Osteocyte (in vitro differentiated cells): ENCODE measurements around the gene LYZL2. TPM values are rescaled to one million over a fixed set of nuclear protein-coding genes. Genes with fewer than 3 reads are reported as not detected.

Source experiments
- DNase-seq: peaks from one replicate; pipeline ENCODE4 v3.0.0; 2021; ENCODE audit warnings: mixed read lengths; ENCODE audit not compliant: unreplicated experiment; ENCODE audit errors: extremely low spot score
- H3K27ac Mint-ChIP-seq: one replicate; pipeline ENCODE4 v1.8.0; 2021; ENCODE audit warnings: mild to moderate bottlenecking, mixed read lengths; ENCODE audit not compliant: unreplicated experiment
- H3K27me3 Mint-ChIP-seq: one replicate; pipeline ENCODE4 v1.8.0; 2021; ENCODE audit warnings: mixed read lengths; ENCODE audit not compliant: unreplicated experiment
- H3K36me3 Mint-ChIP-seq: one replicate; pipeline ENCODE4 v1.8.0; 2021; ENCODE audit warnings: mixed read lengths; ENCODE audit not compliant: unreplicated experiment
- H3K4me1 Mint-ChIP-seq: one replicate; pipeline ENCODE4 v1.8.0; 2021; ENCODE audit warnings: mixed read lengths; ENCODE audit not compliant: unreplicated experiment
- H3K4me3 Mint-ChIP-seq: one replicate; pipeline ENCODE4 v1.8.0; 2021; ENCODE audit warnings: mild to moderate bottlenecking, moderate library complexity, mixed read lengths; ENCODE audit not compliant: unreplicated experiment
- H3K9me3 Mint-ChIP-seq: one replicate; pipeline ENCODE4 v1.8.0; 2021; ENCODE audit warnings: mixed read lengths; ENCODE audit not compliant: unreplicated experiment
- total RNA-seq: library from RNA; stranded (reverse); gene quantifications from 2 replicates; pipeline ENCODE4 v1.2.1, GENCODE V29; 2021
- TF ChIP-seq, protein P1 (sequence below): fragments of 200-600 bp; sonication (generic); IDR thresholded peaks from 2 replicates; pipeline ENCODE4 v1.5.0; 2021; ENCODE audit warnings: antibody characterized with exemption, mild to moderate bottlenecking, moderate library complexity

The LYZL2 gene
- total RNA-seq, 1 donor from 2014 or later: not detected

DNA sequence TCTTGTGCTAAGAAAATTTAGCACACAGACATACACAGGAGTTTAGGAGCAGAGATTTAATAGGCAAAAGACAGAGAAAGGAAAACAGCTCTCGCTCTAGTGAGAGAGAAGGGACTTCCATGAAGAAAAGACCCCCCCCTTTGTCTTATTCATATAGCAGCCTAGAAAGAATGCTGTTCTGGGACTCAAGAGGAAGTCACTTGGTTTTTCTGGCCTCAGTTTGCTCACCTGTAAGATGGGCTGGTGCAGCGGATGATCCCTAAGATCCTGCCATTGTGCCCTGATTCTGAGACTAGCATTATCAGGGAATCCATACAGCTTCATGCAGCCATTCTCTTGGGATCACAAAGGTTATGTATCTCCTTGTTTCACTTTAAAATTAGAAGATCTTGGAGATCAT, 42.7 kb downstream of the LYZL2 start:
- no peak overlapping the region for H3K4me3 Mint-ChIP-seq
- H3K27ac Mint-ChIP-seq: no peak overlapping the region
- TF ChIP-seq, protein P1, sequence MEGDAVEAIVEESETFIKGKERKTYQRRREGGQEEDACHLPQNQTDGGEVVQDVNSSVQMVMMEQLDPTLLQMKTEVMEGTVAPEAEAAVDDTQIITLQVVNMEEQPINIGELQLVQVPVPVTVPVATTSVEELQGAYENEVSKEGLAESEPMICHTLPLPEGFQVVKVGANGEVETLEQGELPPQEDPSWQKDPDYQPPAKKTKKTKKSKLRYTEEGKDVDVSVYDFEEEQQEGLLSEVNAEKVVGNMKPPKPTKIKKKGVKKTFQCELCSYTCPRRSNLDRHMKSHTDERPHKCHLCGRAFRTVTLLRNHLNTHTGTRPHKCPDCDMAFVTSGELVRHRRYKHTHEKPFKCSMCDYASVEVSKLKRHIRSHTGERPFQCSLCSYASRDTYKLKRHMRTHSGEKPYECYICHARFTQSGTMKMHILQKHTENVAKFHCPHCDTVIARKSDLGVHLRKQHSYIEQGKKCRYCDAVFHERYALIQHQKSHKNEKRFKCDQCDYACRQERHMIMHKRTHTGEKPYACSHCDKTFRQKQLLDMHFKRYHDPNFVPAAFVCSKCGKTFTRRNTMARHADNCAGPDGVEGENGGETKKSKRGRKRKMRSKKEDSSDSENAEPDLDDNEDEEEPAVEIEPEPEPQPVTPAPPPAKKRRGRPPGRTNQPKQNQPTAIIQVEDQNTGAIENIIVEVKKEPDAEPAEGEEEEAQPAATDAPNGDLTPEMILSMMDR: no peak
- H3K4me1 Mint-ChIP-seq: peaks cover 15% of the 10 kb centered on the region
- DNase-seq: no peak
- H3K36me3 Mint-ChIP-seq: no peaks in the 10 kb centered on the region
- peaks cover 5% of the 10 kb centered on the region for H3K27me3 Mint-ChIP-seq
- H3K9me3 Mint-ChIP-seq: no peaks in the 10 kb centered on the region

DNA sequence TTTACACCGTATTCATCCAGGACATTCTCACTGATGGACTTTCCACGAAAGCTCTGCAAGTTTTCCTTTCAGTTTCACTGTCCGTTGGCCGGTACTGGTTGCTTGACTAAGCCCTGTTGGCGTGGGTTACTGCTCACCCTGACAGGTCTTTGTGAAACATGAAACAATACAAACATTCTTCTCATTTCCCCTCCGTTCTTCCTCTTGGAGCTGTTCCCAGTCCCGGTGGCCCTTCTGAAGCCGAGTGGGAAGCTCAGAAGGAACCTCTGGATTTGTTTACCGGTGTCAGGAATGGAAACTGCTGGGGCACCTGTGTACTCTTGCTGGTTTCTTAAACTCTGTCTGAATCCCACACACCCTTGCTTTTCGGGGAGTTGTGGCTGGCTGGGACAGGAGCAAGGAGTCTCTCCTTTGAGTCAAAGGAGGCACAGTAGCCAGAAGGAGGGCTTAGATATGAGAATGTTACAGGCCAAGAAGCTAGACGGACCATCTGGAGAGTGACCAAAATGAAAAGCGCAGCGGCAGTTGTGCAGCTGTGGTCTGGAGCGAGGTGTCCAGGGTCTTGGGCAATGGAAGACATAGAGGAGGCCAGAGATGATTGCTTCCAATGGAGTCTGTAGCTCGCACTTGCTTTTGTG, 45.7 kb downstream of the LYZL2 start:
- no peaks in the 10 kb centered on the region for H3K36me3 Mint-ChIP-seq
- H3K27ac Mint-ChIP-seq: peak overlapping the region; percentile 84
- H3K27me3 Mint-ChIP-seq: peaks cover 14% of the 10 kb centered on the region
- no peaks in the 10 kb centered on the region for H3K9me3 Mint-ChIP-seq
- TF ChIP-seq, protein P1: no peak
- peaks cover 18% of the 10 kb centered on the region for H3K4me1 Mint-ChIP-seq
- no peak for DNase-seq
- peak overlapping the region; percentile 62 for H3K4me3 Mint-ChIP-seq

GRCh38 chr10:30581779-30582380, 47.7 kb downstream of the LYZL2 start:
- H3K4me3 Mint-ChIP-seq: no peak overlapping the region
- H3K36me3 Mint-ChIP-seq: no peaks in the 10 kb centered on the region
- H3K27me3 Mint-ChIP-seq: peaks cover 15% of the 10 kb centered on the region
- no peaks in the 10 kb centered on the region for H3K9me3 Mint-ChIP-seq
- TF ChIP-seq, protein P1: peak; percentile 72
- H3K4me1 Mint-ChIP-seq: peaks cover 18% of the 10 kb centered on the region
- no peak for DNase-seq
- H3K27ac Mint-ChIP-seq: no peak overlapping the region

- TF ChIP-seq, protein P1: no peak
- H3K36me3 Mint-ChIP-seq: no peaks in the 10 kb centered on the region
- H3K27ac Mint-ChIP-seq: no peak overlapping the region
- peaks cover 19% of the 10 kb centered on the region for H3K27me3 Mint-ChIP-seq
- no peak for DNase-seq
- H3K9me3 Mint-ChIP-seq: no peaks in the 10 kb centered on the region
- H3K4me3 Mint-ChIP-seq: no peak overlapping the region
- peaks cover 18% of the 10 kb centered on the region for H3K4me1 Mint-ChIP-seq
These were observed 48.9 kb downstream of the LYZL2 start for GRCh38 chr10:30580676-30581075.

DNA sequence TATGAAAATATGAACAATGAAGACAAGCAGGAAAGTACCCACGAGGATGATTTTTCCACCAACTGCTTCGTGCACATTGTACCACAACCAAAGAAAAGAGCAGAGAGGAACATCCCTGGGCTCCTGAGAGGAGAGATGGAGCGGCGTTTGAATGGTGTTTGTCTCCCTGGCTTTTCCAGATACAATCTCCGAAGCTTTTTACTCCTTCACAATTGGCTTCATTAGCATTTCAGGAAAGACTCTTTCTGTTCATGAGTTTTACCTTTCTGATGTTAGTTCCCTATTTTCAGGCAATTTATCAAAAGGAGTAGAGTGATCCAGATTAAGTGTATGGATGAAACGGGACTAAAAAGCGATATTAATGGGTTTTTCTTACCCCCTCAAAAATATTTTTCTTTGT, 49.3 kb downstream of the LYZL2 start:
- Mint-ChIP-seq H3K36me3 (no peaks in the 10 kb centered on the region), H3K9me3 (no peaks in the 10 kb centered on the region), H3K4me1 (peaks cover 18% of the 10 kb centered on the region), H3K27ac (no peak overlapping the region), H3K4me3 (no peak overlapping the region), H3K27me3 (peaks cover 19% of the 10 kb centered on the region)
- no peak for DNase-seq
- TF ChIP-seq, protein P1: no peak
